GM19023 (cell line): ENCODE measurements around the gene KCTD3.

Experiments
- ATAC-seq: cut with Tn5 transposase; IDR thresholded peaks from one replicate; pipeline ENCODE4 v1.9.1; 2021; ENCODE audit warnings: mild to moderate bottlenecking, moderate library complexity; ENCODE audit not compliant: unreplicated experiment

The KCTD3 gene

DNA sequence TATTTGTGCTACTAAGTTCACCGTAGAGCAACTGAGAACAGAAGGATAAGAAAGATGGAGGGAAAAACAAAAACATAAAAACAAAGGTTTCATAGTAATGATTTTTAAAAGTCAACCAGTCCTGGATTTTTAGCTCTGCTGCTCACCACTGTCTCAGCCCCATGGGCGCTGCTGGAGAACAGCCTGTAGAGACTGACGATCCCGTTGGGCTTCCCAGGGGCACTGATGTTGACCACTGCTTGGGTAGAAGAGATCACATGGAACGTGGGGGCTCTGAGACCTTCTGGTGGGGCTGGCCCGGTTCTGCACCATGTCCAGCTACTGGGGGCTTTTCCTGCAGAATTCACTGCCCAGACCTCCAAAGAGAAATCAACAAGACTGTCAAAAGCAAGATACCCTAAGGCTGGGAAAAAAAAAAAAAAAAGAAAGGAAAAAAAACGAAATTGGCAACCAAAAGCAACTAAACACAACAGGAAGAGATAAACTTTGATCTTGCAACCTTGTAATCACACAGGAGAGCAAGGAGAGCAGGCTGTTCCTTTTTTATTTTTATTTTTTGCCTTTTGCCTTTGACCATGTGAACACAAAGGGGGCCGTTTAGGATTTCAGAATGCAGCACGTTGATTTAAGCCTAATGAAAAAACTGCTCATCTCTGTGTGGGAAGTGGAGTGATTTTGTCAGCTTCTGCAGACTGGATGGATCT is 83.5 kb downstream of the KCTD3 start:
- ATAC-seq, result no peak

DNA sequence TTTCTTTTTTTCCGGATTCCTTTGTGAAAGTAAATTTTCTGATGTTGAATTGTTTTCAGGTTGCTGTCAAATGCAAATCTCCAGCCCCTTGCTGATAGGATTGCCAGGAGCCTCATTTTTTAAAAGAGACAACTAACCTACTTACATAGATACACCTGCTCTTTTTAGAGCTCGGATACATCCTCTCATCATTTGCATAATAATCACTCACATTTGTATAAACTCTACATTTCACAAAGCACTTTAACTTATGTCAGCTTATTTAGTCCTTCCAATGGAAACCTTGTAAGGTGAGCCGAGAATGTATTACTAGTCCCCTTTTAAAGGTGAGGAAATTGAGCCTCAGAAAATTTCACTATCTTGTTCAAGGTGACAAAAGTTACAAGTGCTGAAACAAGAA is 84.8 kb downstream of the KCTD3 start:
- no peak for ATAC-seq

DNA sequence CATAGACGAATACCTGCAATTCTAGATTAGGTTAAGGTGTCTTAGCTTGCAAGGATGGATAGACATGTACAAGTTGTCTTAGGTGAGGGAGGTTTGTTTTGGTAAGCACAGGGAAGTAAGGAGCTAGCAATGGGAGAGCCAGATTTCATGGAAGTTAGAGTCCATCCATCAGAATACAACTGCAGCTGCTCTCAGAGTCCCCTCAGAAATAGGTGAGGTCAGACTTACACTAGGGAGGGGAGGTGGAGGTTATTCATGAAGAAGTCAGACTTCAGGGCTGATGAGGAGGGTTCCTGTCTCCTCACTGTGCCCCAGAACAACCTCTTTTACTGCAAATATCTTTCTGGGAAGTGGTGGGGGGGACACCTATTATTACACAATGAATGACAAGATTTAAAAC is 85.3 kb downstream of the KCTD3 start:
- no peak for ATAC-seq

DNA sequence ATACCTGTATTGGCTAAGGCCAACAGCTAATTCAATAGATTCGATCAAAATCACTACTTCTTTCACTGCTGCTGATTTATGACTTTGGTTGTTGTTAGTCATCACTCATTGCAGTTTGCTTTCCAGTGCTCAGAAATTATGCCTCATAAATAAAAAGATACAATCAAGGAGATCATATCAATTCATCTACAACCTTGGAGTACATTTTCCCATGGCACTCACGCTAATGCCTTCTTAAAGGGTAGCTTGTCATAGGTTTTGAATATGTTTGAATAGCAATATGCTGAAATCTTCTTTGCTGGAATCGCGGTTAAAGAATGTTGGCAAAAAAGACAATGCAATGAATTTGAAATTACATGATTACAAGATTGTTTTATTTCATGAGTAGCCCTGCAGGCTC is 89.9 kb downstream of the KCTD3 start:
- no peak for ATAC-seq

DNA sequence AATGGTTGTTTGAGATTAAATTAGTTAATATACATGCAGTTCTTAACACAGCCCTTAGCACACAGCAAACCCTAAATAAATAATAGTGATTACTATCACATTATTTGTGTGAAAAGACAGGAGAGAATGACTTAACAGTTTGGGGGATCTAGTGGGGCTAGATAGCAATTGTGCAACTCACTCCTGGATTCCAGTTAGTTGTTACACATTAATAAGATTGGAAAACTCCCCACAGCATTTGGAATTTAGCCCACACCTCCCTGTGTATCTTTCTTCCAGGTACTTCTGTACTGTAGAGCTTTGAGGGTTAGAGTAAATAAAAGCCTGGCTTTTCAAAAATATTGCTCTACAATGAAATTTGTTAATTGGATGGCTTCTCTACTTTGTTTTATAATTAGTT is 93.2 kb downstream of the KCTD3 start:
- no peak for ATAC-seq

DNA sequence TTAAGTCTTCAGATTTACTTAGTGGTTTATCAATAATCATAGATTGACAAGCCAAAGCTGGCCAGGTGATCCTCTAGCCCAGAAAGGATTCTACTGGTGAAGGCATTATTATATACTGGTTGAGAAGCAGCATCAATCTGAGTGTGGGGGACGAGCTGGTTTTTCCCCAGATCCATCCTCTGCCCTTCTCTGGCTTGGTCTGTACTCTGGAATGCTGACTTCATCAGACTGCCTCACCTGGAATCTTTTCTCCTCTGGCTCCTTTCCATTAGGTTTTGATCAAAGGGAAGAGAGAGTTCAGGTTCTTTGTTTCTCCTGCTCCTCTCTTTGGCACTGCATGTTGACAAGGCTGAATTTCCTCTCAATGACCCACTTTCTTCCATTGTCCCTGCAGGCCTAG is 93.9 kb downstream of the KCTD3 start:
- no peak for ATAC-seq

DNA sequence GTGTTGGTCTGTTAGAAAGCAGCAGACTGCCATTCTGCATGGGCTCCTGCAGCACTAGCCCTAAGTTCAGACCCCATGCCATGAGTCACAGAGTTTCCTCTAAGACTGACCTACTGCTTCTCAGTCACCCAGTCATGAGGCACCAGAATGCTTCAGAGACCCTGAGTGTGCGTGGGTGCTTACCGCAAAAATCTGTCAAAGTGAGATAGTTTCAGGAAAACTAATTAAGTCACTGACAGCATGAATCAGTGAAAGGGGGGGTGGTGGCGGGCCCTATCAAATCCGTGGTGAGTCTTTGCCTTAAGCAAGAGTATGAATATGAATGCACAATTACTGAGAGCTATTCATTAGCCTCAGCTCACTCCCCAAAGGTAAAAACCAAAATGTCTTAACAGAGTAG is 98.1 kb downstream of the KCTD3 start:
- ATAC-seq, result no peak

DNA sequence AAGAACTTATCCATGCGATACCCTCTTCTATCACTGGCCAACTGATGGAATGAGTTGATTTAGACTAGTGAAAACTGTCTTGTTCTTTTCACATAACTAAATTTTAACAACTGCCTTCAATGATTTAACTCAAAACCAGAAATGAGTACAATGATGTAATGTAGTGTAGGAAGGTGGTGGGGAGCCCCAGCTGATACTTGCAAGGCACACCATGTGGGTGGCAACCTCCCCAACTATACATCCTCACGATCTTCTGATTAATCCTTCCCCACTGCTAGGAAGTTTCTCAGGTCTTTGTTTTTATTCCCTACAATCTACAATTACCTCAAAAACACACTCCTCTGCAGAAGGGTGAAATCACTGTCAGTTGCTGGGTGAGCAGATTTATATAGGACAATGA is 100.7 kb downstream of the KCTD3 start:
- no peak for ATAC-seq

DNA sequence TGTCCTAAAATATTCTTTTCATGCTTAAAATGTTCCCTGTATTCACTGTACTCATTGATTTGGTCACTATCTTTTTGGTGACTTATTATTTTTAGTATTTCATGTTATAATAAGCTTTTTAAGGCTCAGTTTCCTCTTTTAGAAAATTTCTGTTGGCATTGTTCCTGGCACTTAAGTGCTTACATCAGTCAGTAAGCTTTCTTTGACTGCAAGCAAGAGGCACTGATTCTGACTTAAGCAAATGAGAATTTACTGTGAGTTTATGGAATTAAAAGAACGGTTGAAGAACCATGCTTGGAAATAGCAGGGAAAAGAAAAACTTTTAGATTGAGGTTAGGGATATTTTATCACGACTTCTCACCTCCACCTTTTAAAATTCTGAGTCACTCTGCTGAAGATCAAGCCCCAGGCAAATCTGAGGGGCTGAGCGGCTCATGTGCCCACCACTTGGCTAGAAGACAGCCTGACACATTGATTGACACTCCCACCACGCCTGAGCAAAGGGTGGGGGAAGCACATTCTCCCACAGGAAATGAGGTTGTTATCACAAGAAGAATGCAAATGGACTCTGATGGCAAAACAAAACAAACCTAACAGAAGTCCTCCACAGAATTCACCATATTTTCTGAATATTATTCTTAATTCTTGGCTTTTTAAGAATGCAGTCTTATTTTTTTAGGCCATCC is 102.8 kb downstream of the KCTD3 start:
- no peak for ATAC-seq
